Mucosa of descending colon (tissue), 3 donors: ENCODE results near the gene OVAAL. TPM values are rescaled to one million over a fixed set of nuclear protein-coding genes. Genes with fewer than 3 reads are reported as not detected.

Experiments
- ATAC-seq: fragments of 200-7000 bp; cut with Tn5 transposase; one replicate; pipeline ENCODE4 v1.9.1; 2020; ENCODE audit warnings: mild to moderate bottlenecking, moderate library complexity
- DNase-seq, 3 donors: peaks; one replicate each; pipeline ENCODE4 v3.0.0-alpha.2; 2020
- H3K36me3 ChIP-seq: fragments of 200-600 bp; one replicate; pipeline ENCODE4 v1.8.0; 2021; ENCODE audit warnings: low read depth, mild to moderate bottlenecking
- H3K4me1 ChIP-seq: fragments of 200-600 bp; one replicate; pipeline ENCODE4 v1.8.0; 2021; ENCODE audit warnings: low read depth, mild to moderate bottlenecking
- H3K4me3 ChIP-seq: fragments of 200-600 bp; one replicate; pipeline ENCODE4 v1.8.0; 2021; ENCODE audit warnings: mild to moderate bottlenecking
- H3K9me3 ChIP-seq: fragments of 200-600 bp; one replicate; pipeline ENCODE4 v1.8.0; 2021; ENCODE audit warnings: mild to moderate bottlenecking
- intact Hi-C, 2 donors: fragments of 100-400 bp; cut with DNase I in 1 of 2; cut with micrococcal nuclease in 1 of 2; formaldehyde crosslinking; loops; one replicate each; pipeline versions ENCODE4 v1.11.0 to v1.11.1; 2022; cut with DNase I, micrococcal nuclease
- long read RNA-seq, 2 donors: library from polyadenylated mRNA; unstranded; transcript quantifications; one replicate each; pipeline ENCODE4 v2.0.0, GENCODE V29; 2019 to 2021
- total RNA-seq, 3 donors: library from RNA; stranded (reverse); fragmentation: NEBNext Ultra II Directional in 2 of 3; extraction: Animal tissue kit (Norgen Biotek cat#: 25700) in 2 of 3; gene quantifications; one replicate each; pipeline versions ENCODE4 v1.2.1 to v1.2.4, GENCODE V29; 2021 to 2023
- TF ChIP-seq, protein P1 (sequence below): fragments of 200-600 bp; IDR thresholded peaks from one replicate; pipeline ENCODE4 v1.8.0; 2022; ENCODE audit warnings: antibody characterized with exemption, mild to moderate bottlenecking
- donor health status: DM: no; HTN: no; CAD: no; lungs with moderate emphysema.
- donor health status: DM: no; HTN: no; CAD: no.
- donor health status: DM: no; HTN: yes; CAD: no.

The OVAAL gene
- total RNA-seq, result not detected
- long read RNA-seq, donor 1, result 0 reads
- long read RNA-seq, donor 2, result 0 reads

DNA sequence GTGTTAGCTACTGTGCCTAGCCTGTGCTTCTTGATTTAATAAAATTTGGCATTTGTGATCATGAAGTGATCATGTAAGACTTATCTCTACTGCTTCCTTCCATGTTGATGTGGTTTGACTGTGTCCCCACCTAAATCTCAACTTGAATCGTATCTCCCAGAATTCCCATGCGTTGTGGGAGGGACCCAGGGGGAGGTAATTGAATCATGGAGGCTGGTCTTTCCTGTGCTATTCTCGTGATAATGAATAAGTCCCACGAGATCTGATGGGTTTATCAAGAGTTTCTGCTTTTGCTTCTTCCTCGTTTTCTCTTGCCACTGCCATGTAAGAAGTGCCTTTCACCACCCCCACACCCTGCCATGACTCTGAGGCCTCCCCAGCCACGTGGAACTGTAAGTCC, at the start of gene OVAAL:
TSS of gene OVAAL (plus strand) at position 301 of the 400 bp plus-strand sequence.
- ATAC-seq, result no peak
- H3K4me1 ChIP-seq, result peaks cover 6% of the 10 kb centered on the region
- intact Hi-C loops, result no loop called here
- no peak within 1 kb of the TSS for H3K4me3 ChIP-seq
- TF ChIP-seq, protein P1, sequence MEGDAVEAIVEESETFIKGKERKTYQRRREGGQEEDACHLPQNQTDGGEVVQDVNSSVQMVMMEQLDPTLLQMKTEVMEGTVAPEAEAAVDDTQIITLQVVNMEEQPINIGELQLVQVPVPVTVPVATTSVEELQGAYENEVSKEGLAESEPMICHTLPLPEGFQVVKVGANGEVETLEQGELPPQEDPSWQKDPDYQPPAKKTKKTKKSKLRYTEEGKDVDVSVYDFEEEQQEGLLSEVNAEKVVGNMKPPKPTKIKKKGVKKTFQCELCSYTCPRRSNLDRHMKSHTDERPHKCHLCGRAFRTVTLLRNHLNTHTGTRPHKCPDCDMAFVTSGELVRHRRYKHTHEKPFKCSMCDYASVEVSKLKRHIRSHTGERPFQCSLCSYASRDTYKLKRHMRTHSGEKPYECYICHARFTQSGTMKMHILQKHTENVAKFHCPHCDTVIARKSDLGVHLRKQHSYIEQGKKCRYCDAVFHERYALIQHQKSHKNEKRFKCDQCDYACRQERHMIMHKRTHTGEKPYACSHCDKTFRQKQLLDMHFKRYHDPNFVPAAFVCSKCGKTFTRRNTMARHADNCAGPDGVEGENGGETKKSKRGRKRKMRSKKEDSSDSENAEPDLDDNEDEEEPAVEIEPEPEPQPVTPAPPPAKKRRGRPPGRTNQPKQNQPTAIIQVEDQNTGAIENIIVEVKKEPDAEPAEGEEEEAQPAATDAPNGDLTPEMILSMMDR, result no peak
- H3K36me3 ChIP-seq, result no peaks in the 10 kb centered on the region
- no peak for DNase-seq
- no peaks in the 10 kb centered on the region for H3K9me3 ChIP-seq

DNA sequence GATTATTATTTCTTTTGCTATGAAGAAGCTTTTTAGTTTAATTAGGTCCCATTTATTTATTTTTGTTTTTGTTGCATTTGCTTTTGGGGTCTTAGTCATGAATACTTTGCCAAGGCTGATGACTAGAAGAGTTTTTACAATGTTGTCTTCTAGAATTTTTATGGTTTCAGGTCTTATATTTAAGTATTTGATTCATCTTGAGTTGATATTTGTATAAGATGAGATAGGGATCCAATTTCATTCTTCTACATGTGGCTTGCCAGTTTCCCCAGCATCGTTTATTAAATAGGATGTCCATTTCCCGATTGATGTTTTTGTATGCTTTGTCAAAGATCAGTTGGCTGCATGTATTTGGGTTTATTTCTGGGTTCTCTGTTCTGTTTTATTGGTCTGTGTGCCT, 47.9 kb upstream of the OVAAL start:
- Histone ChIP-seq H3K4me1 (no peaks in the 10 kb centered on the region), H3K9me3 (no peaks in the 10 kb centered on the region), H3K36me3 (no peaks in the 10 kb centered on the region), H3K4me3 (no peak overlapping the region)
- DNase-seq (no peak), ATAC-seq (no peak)
- TF ChIP-seq, protein P1, result no peak
- intact Hi-C loops, result no loop called here

DNA sequence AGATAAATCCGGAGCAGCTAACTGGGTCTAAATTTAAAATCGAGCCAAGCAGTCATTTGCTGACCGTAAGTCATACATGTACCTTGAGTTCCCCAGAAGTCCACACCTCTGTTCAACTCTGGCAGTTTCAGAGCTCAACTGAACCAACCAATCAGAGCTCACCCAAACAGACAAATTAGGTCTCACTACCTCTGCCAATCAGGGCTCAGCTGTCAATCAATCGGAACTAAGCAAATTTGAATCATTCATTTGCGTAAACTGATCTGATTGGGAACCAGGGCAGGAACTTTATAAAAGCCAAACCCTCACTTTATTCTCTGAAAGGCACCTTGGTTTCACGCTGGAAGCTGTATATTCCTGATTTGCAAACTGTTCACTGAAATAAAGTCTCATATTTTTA, 45.2 kb upstream of the OVAAL start:
- no peak for DNase-seq
- intact Hi-C loops, result no loop called here
- no peak for ATAC-seq
- no peaks in the 10 kb centered on the region for H3K9me3 ChIP-seq
- H3K4me3 ChIP-seq, result no peak overlapping the region
- H3K36me3 ChIP-seq, result no peaks in the 10 kb centered on the region
- no peaks in the 10 kb centered on the region for H3K4me1 ChIP-seq
- TF ChIP-seq, protein P1, result no peak

DNA sequence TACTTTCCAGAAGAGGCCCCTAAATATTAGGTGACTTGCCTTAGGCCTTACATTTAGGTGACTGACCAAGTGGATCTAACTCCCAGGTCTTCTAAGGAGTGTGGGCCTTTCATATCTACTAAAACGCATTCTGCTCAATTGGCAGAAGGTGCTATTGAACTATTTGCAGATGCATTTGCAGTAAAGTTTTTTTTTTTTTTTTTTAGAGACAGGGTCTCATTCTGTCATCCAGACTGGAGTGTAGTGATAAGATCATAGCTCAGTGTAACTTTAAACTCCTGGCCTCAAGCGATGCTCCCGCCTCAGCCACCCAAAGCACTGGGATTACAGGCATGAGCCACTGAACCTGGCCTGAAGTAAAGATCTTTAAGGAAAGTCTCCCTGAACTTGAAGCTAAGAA, 43.4 kb upstream of the OVAAL start:
- Histone ChIP-seq H3K4me3 (no peak overlapping the region), H3K36me3 (no peaks in the 10 kb centered on the region), H3K9me3 (no peaks in the 10 kb centered on the region), H3K4me1 (no peaks in the 10 kb centered on the region)
- intact Hi-C loops, result loop anchor here in 1 of 2 donors (5.0 kb wide), 1 partner anchor 347 kb away; no protein-coding TSS in a partner anchor
- DNase-seq, result no peak
- TF ChIP-seq, protein P1, result no peak
- ATAC-seq, result no peak

DNA sequence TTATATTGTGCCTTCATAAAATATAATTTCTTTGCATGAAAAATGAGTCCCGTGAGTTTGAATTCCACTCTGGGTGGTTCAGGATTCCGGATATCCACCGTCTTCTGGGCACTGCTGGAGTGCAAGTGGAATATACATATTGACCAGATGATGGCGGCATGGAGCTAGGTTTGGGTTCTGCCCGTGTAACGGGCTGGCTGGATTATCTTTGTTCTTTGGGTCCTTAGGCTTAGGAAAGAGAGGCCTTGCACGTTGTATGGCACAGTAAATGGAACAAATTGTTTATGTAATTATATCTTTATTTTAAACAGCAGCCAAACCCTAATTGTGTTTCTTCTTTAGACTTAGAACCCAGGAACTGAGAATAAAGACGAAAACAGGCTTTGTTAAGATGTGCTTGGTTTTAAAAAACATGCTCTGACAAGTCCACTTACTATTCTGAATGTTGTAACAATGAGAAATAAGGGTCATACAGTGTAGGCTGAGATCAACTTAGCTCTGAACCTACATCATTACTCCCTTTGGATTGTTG, 42.8 kb upstream of the OVAAL start:
- H3K4me1 ChIP-seq, result no peaks in the 10 kb centered on the region
- H3K36me3 ChIP-seq, result no peaks in the 10 kb centered on the region
- no peak overlapping the region for H3K4me3 ChIP-seq
- intact Hi-C loops, result loop anchor here in 1 of 2 donors (5.0 kb wide), 1 partner anchor 346 kb away; no protein-coding TSS in a partner anchor
- ATAC-seq (peak; percentile 94), DNase-seq (peak in 2 of 3 donors; percentile 42 to 70)
- H3K9me3 ChIP-seq, result no peaks in the 10 kb centered on the region
- TF ChIP-seq, protein P1, result peak; percentile 70

DNA sequence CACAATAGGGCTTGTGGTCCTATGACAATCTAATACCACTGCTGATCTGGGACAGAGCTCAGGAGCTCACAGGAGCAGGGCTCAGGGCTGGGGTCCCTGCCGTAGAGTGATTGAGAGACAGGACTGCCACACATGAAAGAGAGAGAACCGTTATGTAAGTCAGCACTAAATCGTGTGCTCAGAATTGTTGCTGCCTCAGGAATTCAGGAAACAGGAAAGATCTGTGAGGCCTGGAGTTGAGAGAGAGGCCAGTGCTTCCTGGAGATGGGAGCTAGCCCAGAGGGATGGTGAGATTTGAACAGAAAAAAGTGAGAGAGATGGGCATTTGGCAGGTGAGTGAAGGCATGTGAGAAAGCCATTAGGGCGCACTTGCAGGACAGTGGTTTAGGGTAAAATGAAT, 38.9 kb upstream of the OVAAL start:
- Histone ChIP-seq H3K4me3 (no peak overlapping the region), H3K9me3 (no peaks in the 10 kb centered on the region), H3K36me3 (no peaks in the 10 kb centered on the region), H3K4me1 (no peaks in the 10 kb centered on the region)
- no peak for ATAC-seq
- no peak for DNase-seq
- TF ChIP-seq, protein P1, result no peak
- intact Hi-C loops, result loop anchor here in 1 of 2 donors (5.0 kb wide), 1 partner anchor 342 kb away; no protein-coding TSS in a partner anchor
